NCI-H1048 (cell line): ENCODE data around the gene SH3TC2.
A peak's percentile ranks its signal among the peaks of the same experiment; 100 is the strongest.

Source experiments
- DNase-seq: peaks from one replicate; lab custom pipeline; 2025; lab: John Stamatoyannopoulos, UW

The SH3TC2 gene

DNA sequence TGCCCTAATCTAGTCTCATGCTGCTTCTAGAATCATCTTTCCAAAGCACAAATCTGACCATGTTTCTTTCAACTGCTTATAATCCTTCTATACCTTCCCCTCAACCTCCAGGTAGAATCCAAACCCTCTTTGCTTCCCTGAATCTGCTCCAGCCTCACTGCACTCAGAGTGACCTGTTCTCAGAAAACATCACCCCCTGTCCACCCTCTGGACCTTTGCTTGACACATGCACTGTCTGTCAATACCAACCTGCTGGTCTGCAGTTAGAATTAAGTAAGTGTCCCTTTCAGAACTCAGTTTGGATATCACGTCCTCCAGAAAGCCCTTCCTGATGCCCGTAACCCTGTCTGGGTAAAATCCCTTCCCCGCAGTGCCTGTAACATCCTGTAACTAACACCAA, 63.1 kb downstream of the SH3TC2 start:
- no peak for DNase-seq

DNA sequence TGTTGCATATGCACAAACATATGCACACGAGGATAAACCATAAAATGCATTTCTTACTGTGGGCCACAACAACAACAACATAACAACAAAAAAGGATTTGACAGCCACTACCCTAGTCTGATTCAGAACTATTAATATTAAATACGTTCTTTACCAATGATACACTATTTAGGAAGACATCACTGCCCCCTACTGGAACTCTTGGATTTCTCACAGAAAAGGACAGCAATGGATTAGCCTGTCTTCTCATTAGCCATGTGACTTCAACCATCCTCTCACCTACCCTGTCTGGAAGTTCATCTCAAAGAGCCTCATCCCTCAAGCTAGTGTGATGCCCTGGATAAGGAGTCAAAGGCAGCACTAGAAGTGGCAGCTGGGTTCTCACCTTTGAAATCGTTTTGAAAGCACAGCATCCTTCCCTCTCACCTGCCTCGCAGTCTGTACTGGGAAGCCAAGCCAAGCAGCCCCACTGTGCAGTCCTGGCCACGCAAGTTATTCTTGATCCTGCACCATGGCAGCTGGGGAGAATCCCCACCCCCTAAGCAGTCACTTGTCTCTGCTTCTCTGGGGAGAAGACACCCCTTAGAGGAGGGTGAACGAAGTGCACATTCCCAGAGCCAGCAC, 64.6 kb downstream of the SH3TC2 start:
- peak; percentile 32 for DNase-seq

- no peak for DNase-seq
Observed at GRCh38 chr5:148996270-148996669, 66.6 kb downstream of the SH3TC2 start.

GRCh38 chr5:148995791-148996190, 67.1 kb downstream of the SH3TC2 start:
- no peak for DNase-seq

DNA sequence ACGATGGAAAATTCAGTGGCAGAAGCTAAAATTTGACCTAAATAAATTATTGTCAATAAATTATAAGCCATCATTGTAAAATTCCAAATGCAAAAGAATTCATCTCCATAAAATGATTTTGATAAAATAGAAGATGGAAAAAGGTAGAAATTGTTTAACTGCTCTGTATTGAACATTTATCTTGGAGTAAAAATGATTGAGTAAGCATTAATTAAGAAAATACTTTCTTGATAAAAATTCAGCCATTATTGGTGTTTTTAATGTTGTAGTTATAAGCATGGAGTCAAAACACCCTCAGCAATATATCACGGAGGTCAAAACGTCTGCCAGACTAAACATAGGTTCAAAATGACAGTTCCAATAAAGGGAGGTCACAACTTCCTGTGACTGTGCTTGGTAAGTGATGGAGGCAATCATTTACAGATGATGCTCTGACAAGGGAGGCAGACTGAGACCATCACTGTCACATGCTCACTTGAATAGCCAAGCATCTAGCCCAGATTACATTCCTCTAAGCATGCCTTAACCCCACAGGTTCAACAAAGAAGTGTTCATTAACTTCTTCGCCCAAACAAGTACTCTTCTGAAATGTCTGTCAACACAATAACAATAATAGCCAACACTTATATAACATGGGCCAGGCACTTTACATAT, 69.5 kb downstream of the SH3TC2 start:
- DNase-seq, result no peak

GRCh38 chr5:148992265-148992664, 70.6 kb downstream of the SH3TC2 start:
- no peak for DNase-seq

DNA sequence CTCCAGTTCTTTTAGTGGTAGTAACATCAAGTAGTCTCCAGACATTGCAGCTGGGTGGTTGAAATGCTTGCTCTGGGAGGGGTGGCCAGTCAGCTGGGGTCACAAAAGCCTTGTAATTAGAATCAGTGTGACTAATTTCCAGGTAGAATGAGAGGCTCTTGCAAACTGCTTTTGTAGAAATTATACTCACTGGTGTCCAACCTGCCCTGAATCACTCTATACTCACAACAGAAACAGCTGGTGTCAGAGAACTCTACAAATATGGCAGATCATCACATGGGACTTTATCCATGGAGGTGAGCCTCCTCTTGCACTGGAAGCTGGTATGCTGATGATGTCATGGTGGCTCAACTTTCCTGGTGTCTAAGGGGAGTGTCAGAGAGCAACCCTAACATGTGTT, 71.3 kb downstream of the SH3TC2 start:
- no peak for DNase-seq

DNA sequence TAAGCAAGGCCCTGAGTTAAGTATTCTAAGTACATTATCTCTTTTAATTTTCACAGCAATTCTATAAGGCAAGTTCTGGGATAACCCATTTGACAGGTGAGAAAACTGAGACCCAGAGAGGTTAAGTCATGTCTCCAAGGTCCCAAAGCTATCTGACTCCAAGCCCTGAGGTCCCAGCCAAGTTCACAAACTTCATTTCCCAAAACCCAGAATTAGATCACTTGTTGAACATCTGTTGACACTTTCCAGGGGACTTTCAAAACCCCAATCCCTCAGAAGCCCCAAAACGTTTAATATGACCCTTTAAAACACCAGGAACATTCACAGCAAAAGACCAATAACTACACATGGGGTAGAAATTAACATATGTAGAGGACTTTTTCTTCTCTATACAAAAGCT, 72.0 kb downstream of the SH3TC2 start:
- no peak for DNase-seq

GRCh38 chr5:148989567-148989966, 73.3 kb downstream of the SH3TC2 start:
- DNase-seq, result no peak

GRCh38 chr5:148988328-148988727, 74.5 kb downstream of the SH3TC2 start:
- no peak for DNase-seq

GRCh38 chr5:148986636-148987035, 76.2 kb downstream of the SH3TC2 start:
- no peak for DNase-seq

DNA sequence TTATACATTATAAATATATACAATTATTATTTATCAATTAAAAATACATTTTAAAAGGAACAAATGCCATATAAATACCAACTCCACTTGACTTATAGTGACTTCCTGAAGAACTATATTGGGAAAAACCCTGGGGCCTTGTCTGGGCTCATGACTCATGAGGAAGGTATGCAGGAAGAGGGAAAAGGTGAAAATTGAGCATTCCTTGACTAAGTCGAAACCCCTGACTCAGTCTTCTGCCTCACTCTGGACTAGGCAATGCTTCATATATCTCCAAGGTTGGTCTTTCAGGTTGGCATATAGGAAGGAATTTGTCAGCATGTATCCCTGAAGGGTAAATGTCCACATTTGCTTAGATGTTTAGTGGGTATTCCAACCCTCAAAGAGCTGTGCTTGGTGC, 78.5 kb downstream of the SH3TC2 start:
- no peak for DNase-seq

GRCh38 chr5:148981353-148981752, 81.5 kb downstream of the SH3TC2 start:
- no peak for DNase-seq

DNA sequence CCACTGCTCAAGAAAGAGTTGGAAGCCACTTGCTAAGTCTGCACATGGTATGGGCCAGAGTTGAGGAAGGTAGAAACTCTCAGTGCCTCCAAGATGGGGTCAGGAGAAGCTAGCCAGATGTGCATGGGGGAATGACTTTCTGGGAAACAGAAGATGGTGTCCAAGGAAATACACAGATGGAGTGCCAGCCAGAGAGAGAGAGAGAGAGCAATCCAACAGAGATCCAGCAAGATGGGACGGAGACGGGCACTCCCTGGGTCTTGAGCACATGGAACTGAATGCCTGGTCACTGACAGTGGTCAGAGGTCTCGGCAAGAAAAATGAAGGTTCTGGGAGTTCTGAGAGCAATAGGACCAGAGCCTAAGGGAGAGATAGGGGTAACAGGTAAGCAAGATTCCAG, 82.1 kb downstream of the SH3TC2 start:
- no peak for DNase-seq

DNA sequence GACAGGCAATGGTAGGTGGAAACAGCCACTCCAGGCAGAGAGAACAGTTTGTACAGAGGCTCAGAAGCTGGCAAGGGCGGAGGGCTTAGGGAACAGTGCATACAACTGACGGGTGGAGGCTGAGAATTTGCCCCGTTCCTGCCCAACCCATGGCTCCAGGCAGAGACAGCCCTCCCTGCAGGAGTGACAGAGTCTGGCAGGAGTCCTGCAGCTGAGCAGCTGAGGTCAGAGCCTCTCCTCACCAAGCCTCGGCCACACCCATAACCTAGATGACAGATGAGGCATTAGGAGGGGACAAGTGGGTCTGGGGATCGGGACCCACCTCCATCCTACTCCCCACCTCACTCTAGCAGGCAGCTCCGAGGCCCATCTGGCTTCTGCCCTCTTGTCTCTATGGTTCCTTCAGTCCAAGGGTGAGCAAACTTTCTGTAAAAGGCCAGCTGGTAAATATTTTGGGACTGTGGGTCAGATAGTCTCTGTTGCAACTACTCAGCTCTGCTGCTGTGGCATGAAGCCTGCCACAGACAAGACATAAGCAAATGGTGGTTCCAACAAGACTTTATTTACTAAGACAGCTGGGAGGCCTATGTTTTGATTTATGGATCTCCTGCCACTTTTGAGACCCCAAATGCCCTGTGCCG, 83.7 kb downstream of the SH3TC2 start:
- no peak for DNase-seq

DNA sequence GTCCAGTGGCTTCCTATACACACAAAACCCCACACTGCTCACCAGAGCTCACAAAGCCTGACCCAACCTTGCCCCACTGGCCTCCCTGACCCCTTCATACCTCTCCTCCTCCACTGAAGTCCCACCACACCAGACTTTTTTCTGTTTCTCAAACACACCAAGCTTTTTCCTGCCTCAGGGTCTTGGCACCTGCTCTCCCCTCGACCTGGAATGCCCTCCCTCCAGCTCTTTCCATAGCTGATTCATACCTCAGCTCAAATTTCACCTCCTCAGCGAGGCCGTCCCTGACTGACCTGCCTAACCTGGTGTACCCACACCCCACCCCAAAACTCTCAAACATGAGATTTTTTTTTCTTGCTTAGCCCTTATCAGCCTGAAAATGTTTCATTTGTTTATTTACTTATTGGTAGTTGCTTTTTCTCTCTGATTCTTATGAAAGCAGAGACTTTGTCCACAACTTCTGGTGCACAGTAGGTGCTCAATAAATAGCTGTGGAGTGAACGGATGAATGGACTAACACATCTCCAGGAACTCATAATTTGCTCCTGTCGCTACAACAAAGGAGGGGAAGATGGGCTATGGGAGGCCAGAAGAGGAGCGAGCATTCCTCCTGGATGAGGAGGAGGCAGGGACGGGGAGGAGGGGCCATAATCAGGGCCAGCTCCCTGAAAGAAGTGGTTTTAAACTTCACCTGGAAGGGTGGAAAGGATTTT, 84.3 kb downstream of the SH3TC2 start:
- no peak for DNase-seq

DNA sequence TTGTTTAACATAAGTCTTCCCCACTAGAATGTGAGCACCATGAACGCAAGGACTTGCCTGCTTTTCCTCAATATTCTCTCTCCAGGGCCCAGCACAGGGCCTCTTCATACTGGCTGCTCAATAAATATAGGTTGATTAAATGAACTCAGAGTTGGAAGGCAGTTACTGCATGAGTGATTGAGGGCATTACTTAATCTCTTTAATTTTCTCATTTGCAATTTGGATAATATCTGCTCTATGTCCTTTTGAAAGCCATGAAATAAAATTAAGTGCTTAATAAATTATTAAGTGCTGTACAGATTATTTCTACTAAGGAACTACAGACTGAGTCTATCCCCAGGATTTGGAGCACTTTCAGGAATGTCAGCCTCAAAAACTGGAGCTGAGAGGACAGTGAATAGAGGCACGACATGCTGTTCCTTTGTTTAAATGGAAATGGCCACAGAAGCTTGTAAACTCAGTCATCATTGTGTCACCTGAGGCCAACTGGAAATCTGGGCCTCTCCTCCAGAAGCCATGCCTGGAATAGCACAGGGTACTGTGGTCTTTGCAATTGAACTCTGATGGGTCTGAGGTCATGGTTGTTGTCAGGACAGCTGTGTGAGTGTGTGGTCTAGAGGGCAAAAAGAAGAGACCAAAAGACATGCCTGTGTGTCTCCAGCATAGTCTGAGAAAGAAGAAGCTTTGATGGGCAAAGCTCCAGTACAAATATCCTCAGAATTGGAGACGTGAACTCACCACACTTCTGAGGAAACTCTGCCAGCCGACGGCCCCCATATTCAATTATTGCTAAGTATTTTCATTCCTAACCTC, 86.1 kb downstream of the SH3TC2 start:
- no peak for DNase-seq

GRCh38 chr5:148974642-148975327, 88.1 kb downstream of the SH3TC2 start:
- DNase-seq, result no peak

- DNase-seq, result no peak
Observed at GRCh38 chr5:148973455-148973854, 89.4 kb downstream of the SH3TC2 start.

DNA sequence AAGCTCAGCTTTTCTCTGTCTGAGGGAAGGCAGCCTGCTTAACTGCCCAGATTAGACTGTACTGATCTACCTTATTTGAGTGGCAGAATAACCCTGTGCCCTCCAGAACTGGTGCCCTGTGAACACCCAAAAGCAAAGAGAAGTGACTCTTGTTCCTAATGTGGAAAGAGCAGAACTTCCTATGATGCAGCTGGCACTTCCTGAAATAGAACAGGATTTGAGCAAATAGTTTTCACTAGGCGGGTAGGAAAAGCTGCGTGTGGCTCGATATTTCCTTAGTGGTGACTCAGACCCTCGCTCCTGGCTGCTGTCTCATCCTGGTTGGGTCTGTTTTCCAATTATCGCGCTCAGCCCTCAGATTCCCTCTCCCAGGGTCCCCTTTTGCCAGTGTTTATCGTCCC, 89.9 kb downstream of the SH3TC2 start:
- DNase-seq, result no peak

DNA sequence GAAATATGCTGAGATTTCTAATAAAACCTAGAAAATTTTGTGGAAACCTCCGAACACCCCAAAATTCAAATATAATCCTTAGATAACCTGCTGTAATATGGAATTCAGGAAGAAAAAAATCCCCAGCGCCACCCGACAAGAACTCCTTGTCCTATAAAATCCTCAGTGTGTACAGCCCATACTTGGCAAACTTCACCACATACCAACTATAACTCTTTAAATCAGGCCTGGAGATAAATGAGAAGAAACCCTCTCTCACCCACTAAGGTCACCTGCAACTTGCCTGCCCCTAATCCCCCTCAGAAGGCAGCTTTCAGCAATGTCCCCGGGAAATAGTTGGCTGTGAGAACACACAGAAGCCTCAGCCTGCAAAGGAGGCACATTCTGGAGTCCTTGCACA, 90.5 kb downstream of the SH3TC2 start:
- DNase-seq, result no peak

DNA sequence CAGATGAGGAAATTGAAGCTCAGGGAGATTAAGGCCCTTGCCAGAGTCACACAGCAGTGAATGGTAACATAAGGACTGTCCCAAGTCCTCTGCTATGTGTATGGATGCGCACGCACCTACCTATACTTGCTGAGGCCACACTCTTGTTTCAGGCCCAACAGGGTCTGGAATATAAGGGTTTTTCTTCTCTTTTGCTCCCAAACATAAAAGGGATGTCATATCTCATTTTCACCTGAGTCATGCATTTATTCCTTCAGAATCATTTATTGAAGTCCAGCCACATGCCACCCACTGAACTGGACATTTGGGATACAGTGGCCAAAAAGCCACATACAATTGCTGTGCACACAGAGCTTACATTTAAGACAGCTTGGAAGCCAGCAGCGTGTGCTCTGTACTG, 92.0 kb downstream of the SH3TC2 start:
- no peak for DNase-seq
